Measurements from ENCODE around the gene HEXA. TPM values are rescaled to one million over a fixed set of nuclear protein-coding genes. Genes with fewer than 3 reads are reported as not detected.

The HEXA gene
- polyA plus RNA-seq, 6 donors from 2014 or later, result 106 to 172 (median 134) TPM

DNA sequence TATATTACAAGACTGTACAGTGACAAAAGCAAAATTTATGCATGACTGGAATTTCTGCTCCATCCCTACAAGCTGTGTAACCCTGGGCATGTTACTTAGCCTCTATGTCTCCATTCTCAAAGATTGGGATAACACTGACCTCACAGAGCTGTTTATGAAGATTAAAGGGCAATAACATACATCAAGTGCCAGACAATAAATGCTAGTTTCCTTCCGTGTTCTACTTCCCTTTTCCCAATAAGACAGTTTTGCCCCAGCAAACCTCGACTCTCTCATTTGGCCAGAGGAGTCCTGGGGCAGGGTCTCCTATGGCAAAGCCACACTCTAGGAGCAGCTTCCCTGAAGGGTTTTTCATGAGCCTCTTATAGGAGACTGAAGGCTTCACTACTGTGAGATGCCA is 7.5 kb downstream of the HEXA start:
- Mint-ChIP-seq H3K27me3 (no peaks in the 10 kb centered on the region), H3K4me1 (peaks cover 50 to 81% (median 74%) of the 10 kb centered on the region in 3 donors), H3K36me3 (peaks cover 10 to 26% of the 10 kb centered on the region in 2 donors), H3K27ac (peak overlapping the region; percentile 52 to 85 (median 68)), H3K4me3 (peak overlapping the region; percentile 18 to 84 (median 63)), H3K9me3 (peaks cover 0 to 8% (median 0%) of the 10 kb centered on the region in 7 donors)
- ATAC-seq (ENCODE audit: low read depth in 2 of 2), result peak in 1 of 2 donors; percentile 33
- no peak for DNase-seq

DNA sequence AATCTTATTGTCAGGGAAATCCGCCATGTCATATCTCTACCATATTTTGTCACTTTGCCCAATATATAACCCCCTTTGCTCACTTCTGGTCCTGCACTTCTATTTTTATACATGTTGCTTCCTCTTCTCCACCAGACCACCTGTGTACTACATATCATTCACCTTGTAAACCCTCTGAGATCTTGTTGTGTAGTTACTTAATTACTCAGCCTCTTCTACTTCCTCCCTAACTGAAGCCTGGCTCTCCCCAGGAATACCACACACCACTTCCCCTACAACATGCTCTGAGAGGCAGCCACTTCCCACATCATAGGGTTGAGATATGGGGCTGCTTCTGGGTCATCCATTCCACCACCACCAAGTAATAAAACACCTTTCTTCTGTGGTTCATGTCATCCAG is 10.0 kb downstream of the HEXA start:
- H3K4me1 Mint-ChIP-seq, result peaks cover 42 to 56% (median 53%) of the 10 kb centered on the region in 3 donors
- H3K27ac Mint-ChIP-seq, result peak overlapping the region in 4 of 6 donors; percentile 5 to 83 (median 36)
- peak; percentile 52 to 61 for ATAC-seq (ENCODE audit: low read depth in 2 of 2)
- H3K36me3 Mint-ChIP-seq, result peaks cover 8 to 26% of the 10 kb centered on the region in 2 donors
- H3K27me3 Mint-ChIP-seq, result no peaks in the 10 kb centered on the region
- H3K4me3 Mint-ChIP-seq, result peak overlapping the region in 5 of 8 donors; percentile 0 to 82 (median 30)
- DNase-seq, result no peak
- peaks cover 0 to 8% (median 0%) of the 10 kb centered on the region in 7 donors for H3K9me3 Mint-ChIP-seq

DNA sequence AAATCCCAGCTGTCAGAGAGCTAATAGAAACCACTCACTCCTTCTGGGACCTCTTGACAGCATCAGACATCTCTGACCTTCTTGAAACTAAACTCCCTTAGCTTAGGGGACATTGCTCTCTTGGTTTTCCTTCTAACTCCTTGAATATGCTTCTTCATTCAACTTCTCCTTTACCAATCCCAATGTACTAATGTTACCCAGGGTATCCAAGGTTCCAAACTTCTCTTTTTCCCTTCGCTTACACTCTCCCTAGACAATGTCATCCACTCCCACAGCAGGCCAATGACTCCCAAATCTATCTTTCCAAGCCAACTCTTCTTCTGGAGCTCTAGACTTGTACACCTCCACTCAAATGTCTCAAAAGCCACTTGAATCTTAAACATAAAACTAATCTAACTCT is 14.6 kb downstream of the HEXA start:
- Mint-ChIP-seq H3K36me3 (peaks cover 8 to 11% of the 10 kb centered on the region in 2 donors), H3K4me3 (no peak overlapping the region), H3K9me3 (no peaks in the 10 kb centered on the region), H3K27me3 (no peaks in the 10 kb centered on the region), H3K27ac (no peak overlapping the region), H3K4me1 (peaks cover 13 to 28% (median 16%) of the 10 kb centered on the region in 3 donors)
- DNase-seq (no peak), ATAC-seq (ENCODE audit: low read depth in 2 of 2) (no peak)

DNA sequence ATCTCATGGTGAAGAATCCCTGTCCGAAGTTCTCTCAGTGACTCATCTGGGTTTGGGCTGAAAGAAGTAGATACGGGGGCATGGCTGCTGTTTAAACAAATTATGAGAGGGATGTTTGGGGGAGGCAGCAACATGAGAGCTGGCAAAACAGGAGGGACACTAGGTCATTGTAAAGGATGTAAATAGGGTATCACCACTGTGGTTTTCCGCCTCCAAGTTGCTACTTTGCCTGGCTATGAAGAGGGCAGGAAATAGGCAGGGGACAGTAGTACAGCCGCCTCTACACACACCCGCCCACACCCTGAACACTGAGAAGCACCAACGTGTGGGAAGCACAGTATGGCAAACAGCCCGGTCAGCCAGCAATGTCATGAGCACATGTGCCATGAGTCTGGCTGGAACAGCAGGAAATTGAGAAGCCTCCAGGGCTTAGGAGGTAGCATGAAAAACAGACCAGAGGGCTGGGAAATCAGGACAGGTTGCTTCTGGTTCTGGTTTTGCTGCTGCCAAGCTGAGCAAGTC is 17.1 kb downstream of the HEXA start:
- H3K4me1 Mint-ChIP-seq, result peaks cover 4 to 19% (median 6%) of the 10 kb centered on the region in 3 donors
- no peak for ATAC-seq (ENCODE audit: low read depth in 2 of 2)
- H3K4me3 Mint-ChIP-seq, result no peak overlapping the region
- H3K36me3 Mint-ChIP-seq, result peaks cover 0 to 5% of the 10 kb centered on the region in 2 donors
- H3K9me3 Mint-ChIP-seq, result no peaks in the 10 kb centered on the region
- no peaks in the 10 kb centered on the region for H3K27me3 Mint-ChIP-seq
- H3K27ac Mint-ChIP-seq, result peak overlapping the region in 3 of 6 donors; percentile 6 to 27 (median 24)
- no peak for DNase-seq

DNA sequence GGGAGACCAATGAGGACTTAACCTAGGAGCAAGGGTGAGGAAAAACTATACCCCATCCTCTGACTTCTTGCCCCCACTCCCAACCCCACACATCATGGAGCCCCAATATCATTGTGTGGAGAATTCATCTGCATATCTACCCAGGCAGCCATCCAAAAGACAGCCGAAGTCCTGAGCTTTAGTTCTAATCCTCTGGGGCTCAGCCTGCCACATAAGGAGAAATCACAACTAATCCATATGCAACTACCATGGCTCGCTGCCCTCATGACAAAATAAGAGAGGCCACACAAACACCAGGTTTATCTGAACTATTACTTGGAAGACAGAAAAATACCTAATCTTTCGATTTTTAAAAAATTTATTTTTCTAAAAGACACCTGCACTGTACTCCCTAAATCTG is 17.7 kb downstream of the HEXA start:
- no peak overlapping the region for H3K27ac Mint-ChIP-seq

DNA sequence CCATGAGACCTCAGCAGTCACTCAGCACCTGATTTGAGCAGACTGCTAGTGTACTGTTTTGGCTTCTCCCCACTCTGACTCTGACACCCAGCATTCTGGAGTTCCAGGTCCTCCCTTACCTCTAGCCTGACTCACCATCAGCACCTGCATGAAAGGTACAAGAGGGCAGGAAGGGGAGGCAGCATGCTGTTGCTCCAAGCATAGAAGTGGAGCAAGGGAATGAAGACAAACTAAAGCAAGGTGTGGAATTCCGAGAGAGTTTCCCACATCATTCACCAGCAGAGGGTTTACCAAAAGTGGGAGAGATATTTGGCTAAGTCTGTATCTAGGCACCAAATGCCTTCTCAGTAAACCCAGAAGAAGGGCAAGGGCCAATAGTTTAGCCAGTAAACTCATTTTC is 21.3 kb downstream of the HEXA start:
- Mint-ChIP-seq H3K9me3 (no peaks in the 10 kb centered on the region), H3K4me3 (no peak overlapping the region), H3K36me3 (peaks cover 4 to 17% of the 10 kb centered on the region in 2 donors), H3K27ac (no peak overlapping the region), H3K27me3 (no peaks in the 10 kb centered on the region), H3K4me1 (peaks cover 4 to 19% (median 6%) of the 10 kb centered on the region in 3 donors)
- no peak for ATAC-seq (ENCODE audit: low read depth in 2 of 2)
- DNase-seq, result no peak

More for the DNA sequence above, 17.7 kb downstream of the HEXA start:
- Mint-ChIP-seq H3K4me3 (no peak overlapping the region), H3K9me3 (no peaks in the 10 kb centered on the region), H3K27me3 (no peaks in the 10 kb centered on the region), H3K4me1 (peaks cover 4 to 19% (median 6%) of the 10 kb centered on the region in 3 donors), H3K36me3 (peaks cover 0 to 11% of the 10 kb centered on the region in 2 donors)
- no peak for DNase-seq
- no peak for ATAC-seq (ENCODE audit: low read depth in 2 of 2)

DNA sequence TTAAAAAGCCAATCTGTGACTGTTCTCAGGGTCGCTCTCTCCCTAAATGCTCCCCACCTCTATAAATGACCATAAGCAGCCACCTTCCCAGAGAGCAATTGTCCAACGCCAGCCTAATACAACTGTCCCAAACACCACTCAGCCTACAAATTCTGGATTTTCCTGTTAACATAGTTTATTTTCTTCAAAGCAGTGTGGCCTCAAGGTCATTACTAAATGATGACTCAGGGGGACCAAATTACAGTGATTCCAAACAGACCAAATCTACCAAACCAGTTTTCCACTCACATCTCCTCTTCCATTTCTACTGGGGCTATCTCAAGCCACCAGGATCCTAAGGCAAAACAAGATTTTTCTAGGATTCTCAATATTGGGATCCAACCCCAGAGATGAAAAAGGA is 22.5 kb downstream of the HEXA start:
- peak overlapping the region in 3 of 6 donors; percentile 56 to 66 (median 61) for H3K27ac Mint-ChIP-seq
- no peaks in the 10 kb centered on the region for H3K27me3 Mint-ChIP-seq
- DNase-seq (no peak), ATAC-seq (ENCODE audit: low read depth in 2 of 2) (no peak)
- H3K9me3 Mint-ChIP-seq, result no peaks in the 10 kb centered on the region
- peaks cover 6 to 10% (median 8%) of the 10 kb centered on the region in 3 donors for H3K4me1 Mint-ChIP-seq
- no peak overlapping the region for H3K4me3 Mint-ChIP-seq
- peaks cover 16 to 28% of the 10 kb centered on the region in 2 donors for H3K36me3 Mint-ChIP-seq

DNA sequence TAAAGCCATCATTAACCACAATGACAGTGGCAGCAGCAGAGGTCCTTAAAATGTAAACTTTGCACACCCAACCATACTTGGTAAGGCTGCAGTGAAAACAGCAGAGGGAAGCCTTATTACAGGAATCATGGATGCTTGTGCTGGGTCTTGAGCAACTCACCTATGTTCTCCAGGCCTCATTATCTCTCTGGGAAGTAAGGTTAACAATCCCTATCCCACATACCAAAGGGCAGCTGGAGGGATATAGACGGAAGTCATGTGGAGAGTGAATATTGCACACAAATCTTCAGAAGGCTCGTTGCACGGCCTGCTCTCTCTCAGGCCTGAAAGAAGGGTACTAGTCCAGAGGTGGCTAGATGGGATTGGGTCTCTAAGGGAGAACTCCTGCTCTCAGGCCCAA is 30.0 kb downstream of the HEXA start:
- H3K4me1 Mint-ChIP-seq, result peaks cover 0 to 4% (median 0%) of the 10 kb centered on the region in 3 donors
- no peak for ATAC-seq (ENCODE audit: low read depth in 2 of 2)

DNA sequence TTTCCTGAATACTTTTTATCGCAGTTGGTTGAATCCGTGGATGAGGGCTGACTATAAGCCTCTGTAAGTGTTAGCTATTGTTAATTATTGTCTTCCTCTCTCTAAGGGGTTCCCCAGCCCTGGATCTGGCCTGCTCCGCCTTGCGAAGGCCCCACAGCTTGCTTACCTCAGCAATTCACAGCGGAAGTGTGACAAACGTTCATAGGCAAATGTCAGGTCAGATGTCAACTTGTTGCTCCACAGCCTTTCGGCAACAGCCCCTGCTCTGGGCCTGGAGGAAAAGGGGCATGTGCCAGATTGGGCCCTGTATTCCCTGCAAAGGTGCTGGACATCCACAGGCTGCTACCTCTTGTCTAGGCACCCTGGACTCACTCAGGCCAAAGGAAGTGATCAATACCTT is 30.5 kb downstream of the HEXA start:
- H3K9me3 Mint-ChIP-seq, result no peaks in the 10 kb centered on the region
- peaks cover 17 to 20% of the 10 kb centered on the region in 2 donors for H3K36me3 Mint-ChIP-seq
- peaks cover 0 to 4% (median 0%) of the 10 kb centered on the region in 3 donors for H3K4me1 Mint-ChIP-seq
- H3K4me3 Mint-ChIP-seq, result peak overlapping the region in 1 of 8 donors; percentile 18
- DNase-seq, result no peak
- no peaks in the 10 kb centered on the region for H3K27me3 Mint-ChIP-seq
- peak overlapping the region in 1 of 6 donors; percentile 63 for H3K27ac Mint-ChIP-seq
- ATAC-seq (ENCODE audit: low read depth in 2 of 2), result no peak

More for the DNA sequence above, 30.0 kb downstream of the HEXA start:
- DNase-seq, result no peak
- H3K9me3 Mint-ChIP-seq, result no peaks in the 10 kb centered on the region
- H3K4me3 Mint-ChIP-seq, result no peak overlapping the region
- H3K27me3 Mint-ChIP-seq, result no peaks in the 10 kb centered on the region
- H3K36me3 Mint-ChIP-seq, result peaks cover 17 to 20% of the 10 kb centered on the region in 2 donors
- H3K27ac Mint-ChIP-seq, result peak overlapping the region in 1 of 6 donors; percentile 63

DNA sequence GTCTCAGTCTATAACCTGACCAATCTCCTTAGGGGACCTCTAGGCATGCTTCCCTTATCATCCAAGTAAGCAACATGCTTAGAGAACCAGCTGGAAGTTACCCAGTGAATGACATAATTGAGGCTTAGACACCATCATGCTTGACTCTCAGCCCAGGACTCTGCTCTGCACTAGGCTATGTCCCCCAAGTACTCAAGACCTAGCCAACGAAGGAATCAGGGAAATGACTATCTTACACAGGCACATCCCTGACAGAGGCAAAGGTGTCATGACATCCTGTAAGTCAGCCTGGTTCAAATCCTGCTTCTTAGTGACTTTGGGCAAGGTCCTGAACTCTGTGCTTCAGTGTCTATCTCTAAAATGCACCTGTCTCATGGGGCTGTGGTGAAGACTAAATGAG is 31.2 kb downstream of the HEXA start:
- Mint-ChIP-seq H3K27me3 (no peaks in the 10 kb centered on the region), H3K36me3 (peaks cover 15 to 26% of the 10 kb centered on the region in 2 donors), H3K4me3 (no peak overlapping the region), H3K4me1 (peaks cover 0 to 4% (median 0%) of the 10 kb centered on the region in 3 donors), H3K9me3 (no peaks in the 10 kb centered on the region), H3K27ac (peak overlapping the region in 1 of 6 donors; percentile 63)
- DNase-seq (no peak), ATAC-seq (ENCODE audit: low read depth in 2 of 2) (no peak)

DNA sequence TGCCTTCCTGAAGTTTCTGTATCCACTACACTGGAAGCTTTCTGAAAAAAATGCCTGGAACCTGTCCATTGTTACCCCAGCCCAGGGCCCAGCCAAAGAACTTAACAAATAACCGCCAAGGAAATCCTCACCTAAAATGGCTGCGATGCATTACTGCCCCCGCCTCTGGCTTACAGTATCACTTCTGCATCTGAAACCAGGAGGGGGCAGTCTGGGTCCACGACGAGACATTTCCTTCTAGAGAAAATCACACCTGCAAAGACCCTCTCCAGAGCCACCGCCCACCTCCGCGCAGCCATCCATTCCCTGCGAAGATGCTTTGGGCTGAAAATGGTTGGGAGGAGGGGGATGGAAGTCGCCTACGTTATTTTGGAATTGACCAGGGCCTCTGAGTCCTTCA is 33.4 kb downstream of the HEXA start:
- Mint-ChIP-seq H3K9me3 (no peaks in the 10 kb centered on the region), H3K27me3 (no peaks in the 10 kb centered on the region), H3K27ac (peak overlapping the region in 3 of 6 donors; percentile 22 to 65 (median 36)), H3K4me3 (no peak overlapping the region), H3K4me1 (no peaks in the 10 kb centered on the region), H3K36me3 (peaks cover 9 to 17% of the 10 kb centered on the region in 2 donors)
- DNase-seq (peak; percentile 43), ATAC-seq (ENCODE audit: low read depth in 2 of 2) (peak; percentile 63 to 70)

DNA sequence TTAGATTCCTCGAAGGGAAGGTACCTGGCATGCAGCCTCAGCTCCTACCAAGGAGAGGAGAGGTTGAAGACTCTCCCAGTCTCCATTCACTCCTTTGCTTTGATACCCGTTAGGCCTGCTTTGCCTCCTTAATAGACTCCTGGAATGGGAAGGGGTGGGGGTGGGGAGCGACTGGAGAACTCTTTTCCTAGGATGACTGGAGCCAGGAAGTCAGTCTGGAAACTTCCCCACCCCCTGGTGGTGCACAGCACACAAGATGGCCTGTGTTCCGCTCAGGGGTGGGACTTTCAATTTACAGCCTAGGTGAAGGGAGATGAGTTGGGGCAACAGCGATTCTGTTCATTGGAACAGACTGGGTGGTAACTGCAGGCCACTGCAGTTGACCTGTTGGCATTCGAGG is 34.5 kb downstream of the HEXA start:
- Mint-ChIP-seq H3K9me3 (no peaks in the 10 kb centered on the region), H3K36me3 (peaks cover 13 to 19% of the 10 kb centered on the region in 2 donors), H3K27me3 (no peaks in the 10 kb centered on the region), H3K4me1 (no peaks in the 10 kb centered on the region), H3K4me3 (no peak overlapping the region), H3K27ac (peak overlapping the region in 3 of 6 donors; percentile 11 to 92 (median 67))
- ATAC-seq (ENCODE audit: low read depth in 2 of 2) (no peak), DNase-seq (no peak)

DNA sequence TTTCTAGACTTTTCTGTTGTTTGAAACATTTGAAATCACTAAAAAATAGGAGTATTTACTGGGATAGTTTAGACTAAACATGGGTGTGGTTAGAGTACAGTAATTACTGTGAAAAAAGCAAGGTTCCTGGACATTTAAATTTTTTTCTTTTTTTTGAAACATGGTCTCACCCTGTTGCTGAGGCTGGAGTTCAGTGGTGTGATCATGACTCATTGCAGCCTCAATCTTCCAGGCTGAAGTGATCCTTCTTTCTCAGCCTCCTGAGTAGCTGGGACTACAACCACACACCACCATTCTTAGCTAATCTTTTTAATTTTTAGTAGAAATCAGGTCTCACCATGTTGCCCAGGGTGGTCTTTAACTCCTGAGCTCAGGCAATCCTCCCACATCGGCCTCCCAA is 35.4 kb downstream of the HEXA start:
- ATAC-seq (ENCODE audit: low read depth in 2 of 2) (no peak), DNase-seq (no peak)
- Mint-ChIP-seq H3K9me3 (no peaks in the 10 kb centered on the region), H3K27ac (peak overlapping the region in 3 of 6 donors; percentile 26 to 67 (median 28)), H3K4me1 (no peaks in the 10 kb centered on the region), H3K27me3 (no peaks in the 10 kb centered on the region), H3K36me3 (peaks cover 13 to 15% of the 10 kb centered on the region in 2 donors), H3K4me3 (no peak overlapping the region)

DNA sequence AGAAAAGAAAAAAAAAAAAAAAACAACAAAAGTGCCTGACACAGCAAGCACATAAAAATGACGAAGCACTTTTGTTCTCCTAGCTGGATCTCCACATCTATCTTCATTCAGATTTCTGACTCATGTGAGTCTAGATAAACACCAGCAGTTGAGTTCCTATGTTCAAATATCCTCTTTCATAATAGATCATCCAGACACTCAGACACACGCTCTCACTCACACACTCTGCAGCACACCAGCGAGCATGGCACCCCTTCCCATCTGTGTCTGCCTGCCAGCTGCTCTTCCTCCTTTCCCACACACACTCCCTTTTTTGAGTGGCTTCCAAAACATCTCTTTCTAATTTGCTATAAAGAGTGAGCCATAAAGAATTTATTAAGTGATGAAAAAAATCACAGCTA is 36.0 kb downstream of the HEXA start:
- H3K4me1 Mint-ChIP-seq, result no peaks in the 10 kb centered on the region
- H3K27ac Mint-ChIP-seq, result peak overlapping the region in 5 of 6 donors; percentile 20 to 93 (median 54)
- no peak overlapping the region for H3K4me3 Mint-ChIP-seq
- H3K9me3 Mint-ChIP-seq, result no peaks in the 10 kb centered on the region
- ATAC-seq (ENCODE audit: low read depth in 2 of 2) (no peak), DNase-seq (no peak)
- H3K27me3 Mint-ChIP-seq, result no peaks in the 10 kb centered on the region
- peaks cover 13 to 18% of the 10 kb centered on the region in 2 donors for H3K36me3 Mint-ChIP-seq
